AG04450 (cell line): ENCODE measurements around the gene RPUSD4. TPM values are rescaled to one million over a fixed set of nuclear protein-coding genes. Genes with fewer than 3 reads are reported as not detected.
A peak's percentile ranks its signal among the peaks of the same experiment; 100 is the strongest.

Experiments
- CTCF ChIA-PET: fragments of 300-600, 350-600 bp; formaldehyde crosslinking; extraction: SDS; loops from one replicate; lab custom pipeline; 2022; ENCODE audit warnings: antibody characterized with exemption, inconsistent platforms; lab: Charles Lee
- POLR2A ChIA-PET: fragments of 350-600 bp; formaldehyde crosslinking; extraction: SDS; loops from one replicate; lab custom pipeline; 2021; ENCODE audit warnings: antibody characterized with exemption, inconsistent platforms; lab: Yijun Ruan, JAX
- DNase-seq: peaks from one replicate; pipeline ENCODE4 v3.0.0-alpha.2; 2011; ENCODE audit warnings: low read depth, low spot score
- H3K27ac ChIP-seq: one replicate; pipeline ENCODE4 v1.5.1; 2012; ENCODE audit warnings: low read depth, low read length, control low read depth
- H3K27me3 ChIP-seq: one replicate; pipeline ENCODE4 v1.6.0; 2012; ENCODE audit warnings: low read length; ENCODE audit not compliant: control insufficient read depth, insufficient read depth
- H3K4me3 ChIP-seq: 2 replicates; pipeline ENCODE4 v1.5.1; 2011; ENCODE audit warnings: mild to moderate bottlenecking, low read depth, low read length, control low read depth
- H3K9me3 ChIP-seq: 2 replicates; pipeline ENCODE4 v1.5.1; 2012; ENCODE audit warnings: low read length; ENCODE audit not compliant: control insufficient read depth, insufficient read depth
- CTCF ChIP-seq: IDR thresholded peaks from 2 replicates; pipeline ENCODE4 v1.5.1; 2011; ENCODE audit warnings: low read depth, low read length, control low read depth, inconsistent platforms
- polyA plus RNA-seq: library from polyadenylated mRNA; depleted of rRNA; stranded (reverse); fragments of >200 nt; gene quantifications from 2 replicates; pipeline ENCODE4 v1.2.3, GENCODE V29; 2011

RPUSD4 gene
- polyA plus RNA-seq, 1 experiment, result 22.0 TPM

DNA sequence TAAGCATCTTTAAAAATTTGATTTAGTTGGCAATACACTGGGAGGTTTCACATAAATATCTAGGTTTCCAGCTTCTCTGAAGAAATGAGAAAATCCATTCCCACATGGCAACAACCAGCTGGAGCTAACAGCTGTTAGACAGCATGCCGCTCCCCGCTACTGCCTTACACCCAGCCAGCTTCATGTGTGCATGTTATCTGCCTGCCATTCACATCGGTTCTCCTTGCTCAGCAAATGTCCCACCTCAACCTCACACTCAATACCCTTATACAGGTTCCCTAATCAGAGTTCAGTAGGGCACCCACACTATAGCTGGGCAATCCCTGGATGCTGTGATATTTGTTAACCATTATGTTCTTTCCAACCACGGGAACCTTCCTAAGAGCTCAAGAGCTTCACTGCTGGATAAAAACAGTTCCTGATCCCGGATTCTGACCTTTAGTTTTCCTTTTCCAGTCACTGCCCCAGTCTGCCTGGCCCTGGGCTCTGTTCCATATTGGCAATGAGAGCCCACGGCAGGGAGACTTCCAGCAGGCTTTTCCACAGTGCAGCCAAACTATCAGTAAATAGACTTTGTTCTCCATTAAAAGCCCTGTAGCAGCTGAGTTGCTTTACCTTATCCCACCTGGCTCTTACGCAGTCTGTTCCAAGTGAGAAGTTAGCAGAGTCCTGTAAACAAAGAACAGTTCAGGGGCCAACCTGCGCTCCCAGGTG, 8.6 kb downstream of the RPUSD4 start:
- H3K4me3 ChIP-seq, result no peak overlapping the region
- H3K27ac ChIP-seq, result no peak overlapping the region
- DNase-seq, result no peak
- TF ChIP-seq CTCF, result no peak
- POLR2A ChIA-PET, result interaction anchor here (2.2 kb wide), 1 partner anchor 9 kb away, joined by 6 read pairs; the partner anchor contains the start of genes FAM118B and RPUSD4
- CTCF ChIA-PET, result no interaction called here
- no peaks in the 10 kb centered on the region for H3K27me3 ChIP-seq
- peaks cover under 1% of the 10 kb centered on the region for H3K9me3 ChIP-seq

DNA sequence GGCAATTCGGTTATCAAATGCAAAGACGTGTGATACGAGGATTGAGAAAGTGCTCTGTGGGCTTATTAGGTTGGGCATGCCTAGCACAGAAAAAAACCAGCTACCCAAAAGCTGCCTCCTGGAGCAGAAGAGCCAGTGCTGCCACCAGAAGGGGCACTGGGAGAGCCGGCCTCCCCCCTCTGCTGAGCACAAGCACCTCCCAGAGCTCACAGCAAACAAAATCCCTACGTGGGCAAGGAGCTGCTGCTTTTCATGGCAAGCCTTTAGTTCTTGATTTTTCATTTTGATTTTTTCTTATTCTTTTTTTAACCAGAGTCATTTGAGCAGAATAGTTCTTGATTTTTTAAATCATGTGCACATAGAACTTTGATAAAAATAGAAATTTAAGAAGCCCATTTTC, 12.8 kb downstream of the RPUSD4 start:
- Histone ChIP-seq H3K9me3 (peaks cover 4% of the 10 kb centered on the region), H3K27ac (no peak overlapping the region), H3K27me3 (no peaks in the 10 kb centered on the region), H3K4me3 (no peak overlapping the region)
- POLR2A ChIA-PET, result no interaction called here
- no peak for TF ChIP-seq CTCF
- CTCF ChIA-PET, result interaction anchor here (1.3 to 2.6 kb wide), 3 partner anchors 257 to 277 kb away, joined by 3 to 19 read pairs (median 7); no protein-coding TSS in a partner anchor
- DNase-seq, result no peak

- TF ChIP-seq CTCF, result no peak
- POLR2A ChIA-PET, result interaction anchor here (0.5 kb wide), 1 partner anchor 27 kb away, joined by 3 read pairs; no protein-coding TSS in a partner anchor
- DNase-seq, result peak; percentile 39
- Histone ChIP-seq H3K27ac (peak overlapping the region; percentile 21), H3K4me3 (no peak overlapping the region), H3K9me3 (peaks cover 4% of the 10 kb centered on the region), H3K27me3 (no peaks in the 10 kb centered on the region)
- CTCF ChIA-PET, result interaction anchor here (0.6 to 2.6 kb wide), 3 partner anchors 255 to 641 kb away, joined by 3 to 19 read pairs (median 7); no protein-coding TSS in a partner anchor
Measured at GRCh38 chr11:126197277-126197939, 14.0 kb downstream of the RPUSD4 start.

GRCh38 chr11:126195119-126195518, 16.3 kb downstream of the RPUSD4 start:
- no peak overlapping the region for H3K4me3 ChIP-seq
- ChIA-PET CTCF (interaction anchor here (7.7 kb wide), 1 partner anchor 272 kb away, joined by 166 read pairs; no protein-coding TSS in a partner anchor), POLR2A (no interaction called here)
- no peak for DNase-seq
- peaks cover 4% of the 10 kb centered on the region for H3K9me3 ChIP-seq
- H3K27ac ChIP-seq, result no peak overlapping the region
- H3K27me3 ChIP-seq, result no peaks in the 10 kb centered on the region
- TF ChIP-seq CTCF, result no peak
